Natural killer cell (primary cell): ENCODE results near the gene FCMR. TPM values are rescaled to one million over a fixed set of nuclear protein-coding genes. Genes with fewer than 3 reads are reported as not detected.
A peak's percentile ranks its signal among the peaks of the same experiment; 100 is the strongest.

Experiments used
- ATAC-seq, 3 donors: fragments of 150-1000 bp in 2 of 3; fragments of 200-7000 bp in 1 of 3; cut with Tn5 transposase; 1 replicate in 1 of 3; 2 replicates in 2 of 3; pipeline ENCODE4 v1.10.0; 2021; ENCODE audit warnings: mild to moderate bottlenecking in 2 of 3, moderate library complexity in 2 of 3
- DNase-seq, 2 donors: peaks; one replicate each; pipeline versions ENCODE4 v3.0.0 to v3.0.0-alpha.2; 2013 to 2021; ENCODE audit warnings: mixed read lengths in 1 of 2
- H3K27ac ChIP-seq: one replicate; pipeline ENCODE4 v1.5.1; 2013; ENCODE audit warnings: mild to moderate bottlenecking, low read length
- H3K27me3 ChIP-seq: one replicate; pipeline ENCODE4 v1.6.1; 2013; ENCODE audit warnings: low read length; ENCODE audit not compliant: control insufficient read depth, insufficient read depth
- H3K36me3 ChIP-seq: one replicate; pipeline ENCODE4 v1.6.1; 2013; ENCODE audit warnings: low read length; ENCODE audit not compliant: control insufficient read depth, insufficient read depth
- H3K4me1 ChIP-seq: one replicate; pipeline ENCODE4 v1.6.1; 2013; ENCODE audit warnings: low read length; ENCODE audit not compliant: control insufficient read depth, insufficient read depth
- H3K4me3 ChIP-seq: one replicate; pipeline ENCODE4 v1.5.1; 2013; ENCODE audit warnings: low read length
- H3K9me3 ChIP-seq: one replicate; pipeline ENCODE4 v1.6.1; 2013; ENCODE audit warnings: low read length; ENCODE audit not compliant: control insufficient read depth, insufficient read depth
- H3K27ac Mint-ChIP-seq, 2 donors: one replicate each; pipeline ENCODE4 v1.8.0; 2022; ENCODE audit warnings: mild to moderate bottlenecking in 2 of 2, mixed read lengths in 2 of 2, moderate library complexity in 1 of 2
- H3K27me3 Mint-ChIP-seq, 2 donors: one replicate each; pipeline ENCODE4 v1.8.0; 2022; ENCODE audit warnings: low read depth in 2 of 2, mixed read lengths in 2 of 2
- H3K36me3 Mint-ChIP-seq: one replicate; pipeline ENCODE4 v1.8.0; 2022; ENCODE audit warnings: mixed read lengths
- H3K4me1 Mint-ChIP-seq, 2 donors: one replicate each; pipeline ENCODE4 v1.8.0; 2022; ENCODE audit warnings: mixed read lengths in 2 of 2
- H3K4me3 Mint-ChIP-seq: one replicate; pipeline ENCODE4 v1.8.0; 2022; ENCODE audit warnings: mild to moderate bottlenecking, moderate library complexity, mixed read lengths
- H3K9me3 Mint-ChIP-seq, 2 donors: one replicate each; pipeline ENCODE4 v1.8.0; 2022; ENCODE audit warnings: mixed read lengths in 2 of 2
- CTCF ChIP-seq: fragments of 200-600 bp; IDR thresholded peaks from one replicate; pipeline ENCODE4 v1.8.0; 2022; ENCODE audit warnings: antibody characterized with exemption
- WGBS: methylation state at CpG from one replicate; pipeline ENCODE4 v1.1.7; 2013; ENCODE audit warnings: missing lambda C conversion rate; ENCODE audit not compliant: insufficient coverage; 5-methylcytosine and 5-hydroxymethylcytosine counted together
- intact Hi-C: fragments of 100-400 bp; cut with micrococcal nuclease; formaldehyde crosslinking; loops from one replicate; pipeline ENCODE4 v1.14.2; 2022
- total RNA-seq, 4 donors: library from RNA; stranded (reverse); fragments of 120-200 nt in 1 of 4; gene quantifications; one replicate each; pipeline versions ENCODE4 v1.2.3 to v1.2.4, GENCODE V29; 2013 to 2022

FCMR gene
- total RNA-seq, 3 donors from 2014 or later (not counting 1 experiment from before 2014, with no cell fraction given) = 157 to 178 (median 177) TPM

- Mint-ChIP-seq H3K4me3 (no peak overlapping the region), H3K27ac (peak overlapping the region; percentile 46 to 76), H3K27me3 (no peaks in the 10 kb centered on the region), H3K36me3 (peaks cover 18% of the 10 kb centered on the region), H3K4me1 (peaks cover 30 to 55% of the 10 kb centered on the region in 2 donors), H3K9me3 (no peaks in the 10 kb centered on the region)
- intact Hi-C loops = no loop called here
- Histone ChIP-seq H3K36me3 (peaks cover 56% of the 10 kb centered on the region), H3K9me3 (no peaks in the 10 kb centered on the region), H3K27ac (no peak overlapping the region), H3K4me1 (peaks cover 9% of the 10 kb centered on the region), H3K4me3 (no peak overlapping the region), H3K27me3 (no peaks in the 10 kb centered on the region)
- ATAC-seq (no peak), DNase-seq (no peak)
- WGBS = 100% methylated on average over 1 of the region's 1 CpG
- no peak for TF ChIP-seq CTCF
Observed at GRCh38 chr1:206902702-206903101, 19.0 kb downstream of the FCMR start.

GRCh38 chr1:206901944-206902343 is 19.8 kb downstream of the FCMR start:
- no peak for DNase-seq
- Histone ChIP-seq H3K27me3 (no peaks in the 10 kb centered on the region), H3K27ac (no peak overlapping the region), H3K4me1 (peaks cover 3% of the 10 kb centered on the region), H3K4me3 (no peak overlapping the region), H3K36me3 (peaks cover 48% of the 10 kb centered on the region), H3K9me3 (no peaks in the 10 kb centered on the region)
- no peak for ATAC-seq
- no peak overlapping the region for H3K4me3 Mint-ChIP-seq
- intact Hi-C loops = no loop called here
- peak overlapping the region; percentile 75 to 83 for H3K27ac Mint-ChIP-seq
- 92% methylated on average over 5 of the region's 6 CpGs for WGBS
- peaks cover 27 to 54% of the 10 kb centered on the region in 2 donors for H3K4me1 Mint-ChIP-seq
- no peaks in the 10 kb centered on the region for H3K27me3 Mint-ChIP-seq
- no peak for TF ChIP-seq CTCF
- no peaks in the 10 kb centered on the region for H3K9me3 Mint-ChIP-seq
- peaks cover 18% of the 10 kb centered on the region for H3K36me3 Mint-ChIP-seq

- Histone ChIP-seq H3K4me1 (no peaks in the 10 kb centered on the region), H3K4me3 (no peak overlapping the region), H3K9me3 (no peaks in the 10 kb centered on the region), H3K27me3 (no peaks in the 10 kb centered on the region), H3K36me3 (peaks cover 32% of the 10 kb centered on the region), H3K27ac (no peak overlapping the region)
- H3K27me3 Mint-ChIP-seq = no peaks in the 10 kb centered on the region
- H3K4me3 Mint-ChIP-seq = no peak overlapping the region
- no peak for TF ChIP-seq CTCF
- peak overlapping the region; percentile 75 to 83 for H3K27ac Mint-ChIP-seq
- ATAC-seq (no peak), DNase-seq (no peak)
- intact Hi-C loops = no loop called here
- H3K9me3 Mint-ChIP-seq = no peaks in the 10 kb centered on the region
- 92% methylated on average over 7 of the region's 7 CpGs for WGBS
- H3K36me3 Mint-ChIP-seq = peaks cover 16% of the 10 kb centered on the region
- H3K4me1 Mint-ChIP-seq = peaks cover 12 to 37% of the 10 kb centered on the region in 2 donors
Observed at GRCh38 chr1:206900149-206900548, 21.6 kb downstream of the FCMR start.

- H3K27me3 Mint-ChIP-seq = no peaks in the 10 kb centered on the region
- Histone ChIP-seq H3K9me3 (no peaks in the 10 kb centered on the region), H3K36me3 (peaks cover 28% of the 10 kb centered on the region), H3K27me3 (no peaks in the 10 kb centered on the region), H3K4me3 (no peak overlapping the region), H3K27ac (no peak overlapping the region), H3K4me1 (no peaks in the 10 kb centered on the region)
- ATAC-seq = no peak
- no peak for DNase-seq
- intact Hi-C loops = no loop called here
- TF ChIP-seq CTCF = no peak
- peaks cover 12% of the 10 kb centered on the region for H3K36me3 Mint-ChIP-seq
- H3K27ac Mint-ChIP-seq = peak overlapping the region; percentile 75 to 83
- no peaks in the 10 kb centered on the region for H3K9me3 Mint-ChIP-seq
- 74% methylated on average over 5 of the region's 5 CpGs for WGBS
- H3K4me1 Mint-ChIP-seq = peaks cover 7 to 33% of the 10 kb centered on the region in 2 donors
- H3K4me3 Mint-ChIP-seq = no peak overlapping the region
Observed at GRCh38 chr1:206899717-206900116, 22.0 kb downstream of the FCMR start.
